Vagina (tissue), 2 donors: ENCODE data around the gene CACNB2. TPM values are rescaled to one million over a fixed set of nuclear protein-coding genes. Genes with fewer than 3 reads are reported as not detected.

Experiments
- DNase-seq, 2 donors: peaks; one replicate each; pipeline ENCODE4 v3.0.0-alpha.2; 2017; ENCODE audit errors: extremely low spot score in 2 of 2
- H3K27ac ChIP-seq: fragments of 200-600 bp; sonication (generic); one replicate; pipeline ENCODE4 v1.5.1; 2019
- H3K27me3 ChIP-seq: fragments of 200-600 bp; sonication (generic); one replicate; pipeline ENCODE4 v1.5.1; 2019
- H3K36me3 ChIP-seq, 2 donors: fragments of 200-600 bp; sonication (generic); one replicate each; pipeline ENCODE4 v1.5.1; 2017 to 2019
- H3K4me1 ChIP-seq: fragments of 200-600 bp; sonication (generic); one replicate; pipeline ENCODE4 v1.5.1; 2019
- H3K4me3 ChIP-seq, 2 donors: fragments of 200-600 bp; sonication (generic); 1 replicate in 1 of 2; 2 replicates in 1 of 2; pipeline ENCODE4 v1.5.1; 2016 to 2019
- H3K9me3 ChIP-seq: fragments of 200-600 bp; sonication (generic); one replicate; pipeline ENCODE4 v1.5.1; 2019
- CTCF ChIP-seq, 3 experiments: fragments of 450-650 bp in 2 of 3; fragments of 200-600 bp in 1 of 3; sonication (generic) in 1 of 3; IDR thresholded peaks; one replicate each; pipeline ENCODE4 v1.5.1; 2017 to 2019; ENCODE audit warnings: antibody characterized with exemption in 3 of 3, mild to moderate bottlenecking in 2 of 3, moderate library complexity in 2 of 3
- POLR2A ChIP-seq, 2 donors: fragments of 450-650 bp; IDR thresholded peaks; one replicate each; pipeline ENCODE4 v1.6.1; 2017; ENCODE audit warnings: antibody characterized with exemption in 2 of 2, mild to moderate bottlenecking in 2 of 2, moderate library complexity in 2 of 2
- POLR2AphosphoS5 ChIP-seq, 2 donors: sonication (generic); formaldehyde crosslinking; IDR thresholded peaks; one replicate each; pipeline ENCODE4 v1.9.0; 2017; ENCODE audit warnings: antibody characterized with exemption in 2 of 2, mild to moderate bottlenecking in 2 of 2, low read depth in 1 of 2; ENCODE audit not compliant: insufficient read depth in 1 of 2
- intact Hi-C: fragments of 100-400 bp; cut with DNase I; formaldehyde crosslinking; loops from one replicate; pipeline ENCODE4 v1.15.1; 2023
- total RNA-seq: library from RNA; depleted of rRNA; stranded (reverse); fragments of >200 nt; gene quantifications from one replicate; pipeline ENCODE4 v1.2.3, GENCODE V29; 2016

Gene CACNB2
- total RNA-seq, 1 donor from 2014 or later = 12.8 TPM

GRCh38 chr10:18293536-18294510, 153.6 kb downstream of the CACNB2 start:
- Histone ChIP-seq H3K9me3 (no peaks in the 10 kb centered on the region), H3K27ac (no peak overlapping the region), H3K27me3 (no peaks in the 10 kb centered on the region), H3K4me1 (no peaks in the 10 kb centered on the region), H3K4me3 (no peak overlapping the region), H3K36me3 (no peaks in the 10 kb centered on the region)
- DNase-seq = no peak
- TF ChIP-seq POLR2A (IDR thresholded peaks at IDR 0.05) (no peak), CTCF (IDR thresholded peaks at IDR 0.05) (no peak), POLR2AphosphoS5 (IDR thresholded peaks at IDR 0.05; ENCODE audit: insufficient read depth in 1 of 2, low read depth in 1 of 2) (no peak)
- intact Hi-C loops = no loop called here

DNA sequence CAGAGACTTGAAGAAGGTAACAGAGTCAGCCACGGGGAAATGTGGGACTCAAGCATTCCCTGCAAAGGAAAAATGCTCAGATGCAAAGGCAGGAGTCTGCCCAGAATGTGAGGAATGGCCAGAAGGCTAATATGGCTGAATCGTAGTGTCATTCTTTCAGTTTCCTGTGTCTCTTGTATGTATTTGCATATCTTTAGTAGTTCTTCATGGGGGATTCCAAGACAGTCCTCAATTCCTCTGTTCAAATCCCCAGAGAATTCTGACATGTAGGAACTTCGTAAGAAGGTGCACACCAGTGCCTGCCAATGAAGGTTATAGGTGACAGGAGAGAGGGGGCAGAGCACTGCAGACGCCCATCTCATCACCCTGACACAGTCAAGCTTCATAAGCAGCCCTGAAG, 154.4 kb downstream of the CACNB2 start:
- TF ChIP-seq POLR2A (IDR thresholded peaks at IDR 0.05) (no peak), CTCF (IDR thresholded peaks at IDR 0.05) (no peak), POLR2AphosphoS5 (IDR thresholded peaks at IDR 0.05; ENCODE audit: insufficient read depth in 1 of 2, low read depth in 1 of 2) (no peak)
- intact Hi-C loops = no loop called here
- no peaks in the 10 kb centered on the region for H3K9me3 ChIP-seq
- H3K36me3 ChIP-seq = no peaks in the 10 kb centered on the region
- no peak overlapping the region for H3K27ac ChIP-seq
- DNase-seq = no peak
- H3K27me3 ChIP-seq = no peaks in the 10 kb centered on the region
- H3K4me3 ChIP-seq = no peak overlapping the region
- H3K4me1 ChIP-seq = no peaks in the 10 kb centered on the region

- no peak for DNase-seq
- TF ChIP-seq POLR2AphosphoS5 (IDR thresholded peaks at IDR 0.05; ENCODE audit: insufficient read depth in 1 of 2, low read depth in 1 of 2) = no peak
- TF ChIP-seq POLR2A (IDR thresholded peaks at IDR 0.05) = no peak
These were observed 157.4 kb downstream of the CACNB2 start for GRCh38 chr10:18297659-18298058.

DNA sequence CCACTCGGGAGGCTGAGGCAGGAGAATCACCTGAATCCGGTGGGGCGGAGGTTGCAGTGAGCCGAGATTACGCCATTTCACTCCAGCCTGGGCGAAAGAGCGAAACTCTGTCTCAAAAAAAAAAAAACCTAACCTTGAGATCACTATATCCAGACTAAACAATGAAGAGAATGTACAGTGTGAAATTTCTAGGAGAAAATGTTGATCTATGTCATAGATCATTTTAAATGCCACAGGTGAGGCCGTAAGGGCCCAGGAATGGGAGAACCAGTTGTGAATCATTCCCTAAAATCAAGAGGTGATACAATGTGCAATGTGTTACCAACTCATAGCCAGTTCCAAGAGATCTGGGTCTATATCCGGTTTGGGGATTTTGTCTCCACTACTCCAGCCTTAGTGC, 158.0 kb downstream of the CACNB2 start:
- intact Hi-C loops = no loop called here
- DNase-seq = no peak
- H3K27ac ChIP-seq = no peak overlapping the region
- H3K4me1 ChIP-seq = no peaks in the 10 kb centered on the region
- no peaks in the 10 kb centered on the region for H3K9me3 ChIP-seq
- TF ChIP-seq POLR2A (IDR thresholded peaks at IDR 0.05) (no peak), CTCF (IDR thresholded peaks at IDR 0.05) (no peak), POLR2AphosphoS5 (IDR thresholded peaks at IDR 0.05; ENCODE audit: insufficient read depth in 1 of 2, low read depth in 1 of 2) (no peak)
- no peaks in the 10 kb centered on the region for H3K36me3 ChIP-seq
- no peak overlapping the region for H3K4me3 ChIP-seq
- H3K27me3 ChIP-seq = no peaks in the 10 kb centered on the region

More at GRCh38 chr10:18297659-18298058, 157.4 kb downstream of the CACNB2 start:
- H3K27ac ChIP-seq = no peak overlapping the region
- intact Hi-C loops = no loop called here
- H3K9me3 ChIP-seq = no peaks in the 10 kb centered on the region
- H3K27me3 ChIP-seq = no peaks in the 10 kb centered on the region
- no peaks in the 10 kb centered on the region for H3K4me1 ChIP-seq
- no peaks in the 10 kb centered on the region for H3K36me3 ChIP-seq
- no peak overlapping the region for H3K4me3 ChIP-seq

DNA sequence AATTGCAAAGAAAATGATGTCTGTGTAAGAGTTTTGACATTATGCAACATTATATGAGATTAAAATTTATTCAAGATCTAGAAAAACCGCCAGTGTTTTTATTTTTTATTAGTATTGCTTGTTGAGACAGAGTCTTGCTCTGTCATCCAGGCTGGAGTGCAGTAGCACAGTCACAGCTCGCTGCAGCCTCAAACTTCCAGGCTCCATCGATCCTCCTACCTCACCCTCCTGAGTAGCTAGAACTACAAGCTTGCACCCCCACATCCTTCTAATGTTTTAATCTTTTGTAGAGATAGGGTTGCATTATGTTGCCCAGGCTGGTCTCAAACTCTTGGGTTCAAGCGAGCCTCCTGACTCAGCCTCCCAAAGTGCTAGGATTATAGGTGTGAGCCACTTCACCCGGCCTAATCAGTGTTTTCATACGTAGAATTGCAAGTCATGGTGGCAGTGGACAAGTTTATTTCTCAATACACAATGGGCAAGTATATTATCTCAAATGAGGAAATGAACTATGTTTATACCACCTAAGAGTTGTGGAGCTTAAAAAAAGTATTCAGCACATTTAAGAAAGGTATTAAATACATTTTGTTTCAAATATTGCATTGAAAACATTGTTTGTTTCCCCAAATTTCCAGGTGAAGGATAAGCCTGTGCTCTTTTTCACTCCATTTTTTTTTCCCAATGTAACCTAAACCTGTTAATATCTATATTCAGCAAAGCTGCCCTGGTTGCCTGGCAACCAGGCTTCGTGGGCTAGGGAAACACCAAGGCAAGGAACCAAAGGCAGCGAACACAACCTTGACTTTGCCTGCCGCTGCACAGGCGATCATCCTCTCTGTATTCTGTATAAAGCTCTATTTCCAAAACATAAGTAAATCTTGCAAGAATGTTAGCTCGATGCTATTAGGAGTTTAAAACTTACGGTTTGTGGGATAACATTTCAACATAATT, 163.9 kb downstream of the CACNB2 start:
- H3K36me3 ChIP-seq = no peaks in the 10 kb centered on the region
- H3K4me3 ChIP-seq = no peak overlapping the region
- TF ChIP-seq CTCF (IDR thresholded peaks at IDR 0.05) (no peak), POLR2A (IDR thresholded peaks at IDR 0.05) (no peak), POLR2AphosphoS5 (IDR thresholded peaks at IDR 0.05; ENCODE audit: insufficient read depth in 1 of 2, low read depth in 1 of 2) (no peak)
- H3K27ac ChIP-seq = no peak overlapping the region
- no peaks in the 10 kb centered on the region for H3K27me3 ChIP-seq
- intact Hi-C loops = no loop called here
- DNase-seq = no peak
- H3K9me3 ChIP-seq = no peaks in the 10 kb centered on the region
- no peaks in the 10 kb centered on the region for H3K4me1 ChIP-seq
